Skin epidermis (tissue), 12 donors: ENCODE measurements around the gene C2orf42.
"Not testable (repeated sequence)": the region's sequence is repeated elsewhere in the genome, so short reads cannot be mapped to it uniquely, and the experiment has no call there.

Experiments used
- H3K27ac ChIP-seq, 21 experiments: fragments of 200-600 bp; sonication (generic) in 11 of 21; one replicate each; pipeline ENCODE4 v1.5.0; 2020; ENCODE audit warnings: mild to moderate bottlenecking in 3 of 21, inconsistent platforms in 2 of 21, moderate library complexity in 2 of 21
- H3K4me3 ChIP-seq, 7 experiments: fragments of 200-600 bp; sonication (generic) in 2 of 7; one replicate each; pipeline ENCODE4 v1.5.0; 2020; ENCODE audit warnings: inconsistent platforms in 2 of 7, mild to moderate bottlenecking in 2 of 7, moderate library complexity in 1 of 7

The C2orf42 gene

GRCh38 chr2:70190418-70191243, at the start of gene C2orf42:
Gene C2orf42 (minus strand): TSS chr2:70191019. CDS start chr2:70181985, 9,034 bp downstream.
- H3K4me3 ChIP-seq: peak within 1 kb of the TSS; percentile 51 to 77 (median 65)

DNA sequence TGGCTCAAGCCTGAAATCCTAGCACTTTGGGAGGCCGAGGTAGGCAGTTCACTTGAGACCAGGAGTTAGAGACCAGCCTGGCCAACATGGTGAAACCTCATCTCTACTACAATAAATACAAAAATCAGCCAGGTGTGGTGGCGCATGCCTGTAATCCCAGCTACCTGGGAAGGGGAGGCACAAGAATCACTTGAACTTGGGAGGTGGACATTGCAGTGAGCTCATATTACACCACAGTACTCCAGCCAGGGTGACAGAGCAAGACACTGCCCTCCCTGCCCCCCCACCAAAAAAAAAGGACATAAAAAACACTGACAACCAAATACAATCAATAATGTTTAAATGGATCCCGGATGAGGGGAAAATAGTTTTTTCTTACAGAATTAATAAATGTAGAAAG, 49.8 kb upstream of the C2orf42 start:
- H3K27ac ChIP-seq: no peak overlapping the region

More at GRCh38 chr2:70190418-70191243, at the start of gene C2orf42:
- H3K27ac ChIP-seq: peak within 1 kb of the TSS; percentile 89 to 100 (median 98)

DNA sequence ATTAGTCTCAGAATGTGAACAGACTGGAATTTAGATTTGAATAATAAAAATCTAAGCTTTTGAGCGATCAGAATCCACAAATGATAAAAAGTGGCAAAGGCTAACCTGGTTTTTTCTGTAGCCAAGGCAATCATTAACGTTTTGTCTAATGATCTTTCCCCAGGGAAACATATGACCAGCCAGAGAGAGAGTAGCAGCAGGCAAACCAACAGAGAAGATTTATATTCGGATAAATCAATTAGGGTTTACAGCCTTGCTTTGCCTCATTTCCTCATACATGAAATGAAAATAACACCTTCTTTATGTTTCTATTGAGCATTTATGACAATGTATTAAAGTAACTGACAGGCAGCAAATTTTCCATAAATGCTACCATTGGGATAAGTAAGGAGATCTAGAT, 43.1 kb upstream of the C2orf42 start:
- Histone ChIP-seq H3K27ac (no peak overlapping the region), H3K4me3 (no peak overlapping the region)

More for the DNA sequence above, 49.8 kb upstream of the C2orf42 start:
- no peak overlapping the region for H3K4me3 ChIP-seq

GRCh38 chr2:70226781-70227180, 36.0 kb upstream of the C2orf42 start:
- Histone ChIP-seq H3K4me3 (no peak overlapping the region), H3K27ac (no peak overlapping the region)

GRCh38 chr2:70223305-70223704, 32.5 kb upstream of the C2orf42 start:
- not testable (repeated sequence) for H3K27ac ChIP-seq, H3K4me3 ChIP-seq

GRCh38 chr2:70214953-70215549, 24.2 kb upstream of the C2orf42 start:
- Histone ChIP-seq H3K4me3 (no peak overlapping the region), H3K27ac (peak overlapping the region in 1 of 21 experiments; percentile 14)

- no peak overlapping the region for H3K4me3 ChIP-seq
- H3K27ac ChIP-seq: peak overlapping the region in 1 of 21 experiments; percentile 14
Measured at GRCh38 chr2:70214365-70214764, 23.5 kb upstream of the C2orf42 start.

DNA sequence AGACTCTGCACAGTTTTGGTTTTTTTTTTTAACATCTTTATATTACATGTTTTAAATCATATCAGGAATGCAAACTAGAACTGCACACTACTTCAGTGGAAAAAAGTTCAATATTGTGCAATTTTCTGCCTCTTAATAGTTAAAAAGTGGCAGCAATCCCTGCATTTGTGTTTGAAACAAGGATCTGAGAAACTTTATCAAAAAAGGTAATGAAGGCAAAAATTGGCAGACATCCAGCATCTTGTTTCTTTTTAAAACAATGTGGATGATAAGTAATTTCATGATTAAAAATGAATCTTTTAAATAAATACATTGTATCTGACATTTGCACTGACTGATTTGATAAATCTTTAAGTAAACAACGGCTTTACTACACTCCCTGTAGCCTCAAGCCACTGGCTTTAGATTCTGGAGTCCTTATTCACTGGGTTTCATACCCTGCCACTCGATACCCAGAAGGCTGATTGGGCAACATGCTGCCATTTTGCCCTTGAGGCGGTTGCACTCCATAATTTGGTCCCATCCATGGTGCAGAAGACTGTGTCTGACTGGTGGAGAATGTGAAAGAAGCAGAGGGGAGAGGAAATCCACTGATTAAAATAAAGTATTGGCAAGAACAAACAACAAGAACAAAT, 21.6 kb upstream of the C2orf42 start:
- Histone ChIP-seq H3K4me3 (no peak overlapping the region), H3K27ac (no peak overlapping the region)

- H3K27ac ChIP-seq: no peak overlapping the region
- no peak overlapping the region for H3K4me3 ChIP-seq
Measured at GRCh38 chr2:70211595-70211994, 20.8 kb upstream of the C2orf42 start.

- Histone ChIP-seq H3K4me3 (no peak overlapping the region), H3K27ac (no peak overlapping the region)
Measured at GRCh38 chr2:70204452-70204851, 13.6 kb upstream of the C2orf42 start.

- H3K27ac ChIP-seq: no peak overlapping the region
- H3K4me3 ChIP-seq: no peak overlapping the region
Measured at GRCh38 chr2:70203086-70203485, 12.3 kb upstream of the C2orf42 start.

GRCh38 chr2:70202236-70202806, 11.5 kb upstream of the C2orf42 start:
- H3K27ac ChIP-seq: peak overlapping the region in 4 of 21 experiments; percentile 6 to 63 (median 27)
- peak overlapping the region in 1 of 7 experiments; percentile 23 for H3K4me3 ChIP-seq

GRCh38 chr2:70201831-70202230, 11.0 kb upstream of the C2orf42 start:
- H3K4me3 ChIP-seq: peak overlapping the region in 1 of 7 experiments; percentile 23
- peak overlapping the region in 5 of 21 experiments; percentile 6 to 63 (median 31) for H3K27ac ChIP-seq

DNA sequence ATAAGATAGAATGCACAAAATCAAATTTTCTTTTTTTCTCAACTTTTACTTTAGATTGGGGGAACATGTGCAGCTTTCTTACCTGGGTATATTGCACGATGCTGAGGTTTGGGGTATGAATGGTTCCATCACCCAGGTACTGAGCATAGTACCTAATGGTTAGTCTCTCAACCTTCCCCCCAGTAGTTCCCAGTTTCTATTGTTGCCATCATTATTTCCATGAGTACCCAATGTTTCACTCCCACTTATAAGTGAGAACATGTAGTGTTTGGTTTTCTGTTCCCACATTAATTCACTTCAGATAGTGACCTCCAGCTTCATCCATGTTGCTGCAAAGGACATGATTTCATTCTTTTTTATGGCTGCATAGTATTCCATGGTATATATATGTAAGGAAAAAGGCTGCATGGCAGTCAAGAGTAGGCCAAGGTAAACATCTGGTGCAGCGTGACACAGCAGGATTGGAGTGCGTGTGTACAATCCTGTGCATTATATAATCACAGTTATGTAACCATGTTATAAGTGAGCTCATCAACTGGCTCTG, 10.5 kb upstream of the C2orf42 start:
- peak overlapping the region in 1 of 21 experiments; percentile 31 for H3K27ac ChIP-seq
- no peak overlapping the region for H3K4me3 ChIP-seq

GRCh38 chr2:70199320-70199864, 8.6 kb upstream of the C2orf42 start:
- no peak overlapping the region for H3K4me3 ChIP-seq

DNA sequence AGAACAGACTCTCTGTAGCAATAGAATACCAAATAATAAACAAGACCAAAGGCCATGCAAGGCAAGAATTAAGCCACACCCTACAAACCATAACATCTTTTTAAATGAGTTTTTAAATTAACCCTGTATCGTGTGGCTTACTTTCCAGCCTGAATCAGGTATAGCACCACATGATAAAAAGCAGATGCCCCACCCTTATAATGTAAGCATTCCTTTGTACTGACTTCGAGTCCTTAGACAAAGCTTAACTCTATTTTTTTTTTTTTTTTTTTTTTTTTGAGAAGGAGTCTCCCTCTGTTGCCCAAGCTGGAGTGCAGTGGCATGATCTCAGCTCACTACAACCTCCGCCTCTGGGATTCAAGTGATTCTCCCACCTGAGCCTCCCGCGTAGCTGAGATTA, 1.7 kb upstream of the C2orf42 start:
- no peak overlapping the region for H3K27ac ChIP-seq
- no peak overlapping the region for H3K4me3 ChIP-seq

More at GRCh38 chr2:70199320-70199864, 8.6 kb upstream of the C2orf42 start:
- H3K27ac ChIP-seq: no peak overlapping the region

- Histone ChIP-seq H3K27ac (peak overlapping the region in 20 of 21 experiments; percentile 91 to 100 (median 98)), H3K4me3 (peak overlapping the region; percentile 51 to 77 (median 65))
Measured at GRCh38 chr2:70191244-70191735, 471 bp upstream of the C2orf42 start.

- Histone ChIP-seq H3K4me3 (no peak overlapping the region), H3K27ac (no peak overlapping the region)
Measured at GRCh38 chr2:70188460-70188859, 2.4 kb downstream of the C2orf42 start.

DNA sequence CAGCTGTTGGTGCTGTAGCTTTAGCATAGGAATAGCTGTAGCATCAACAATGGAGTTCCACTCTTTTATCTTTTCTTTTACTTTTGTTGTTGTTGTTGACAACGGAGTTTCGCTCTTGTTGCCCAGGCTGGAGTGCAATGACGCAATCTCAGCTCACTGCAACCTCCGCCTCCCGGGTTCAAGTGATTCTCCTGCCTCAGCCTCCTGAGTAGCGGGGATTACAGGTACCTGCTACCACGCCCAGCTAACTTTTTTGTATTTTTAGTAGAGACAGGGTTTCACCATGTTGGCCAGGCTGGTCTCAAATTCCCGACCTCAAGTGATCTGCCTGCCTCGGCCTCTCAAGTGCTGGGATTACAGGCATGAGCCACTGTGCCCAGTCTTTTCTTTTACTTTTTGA, 3.6 kb downstream of the C2orf42 start:
- not testable (repeated sequence) for H3K27ac ChIP-seq

More for the DNA sequence above, 3.6 kb downstream of the C2orf42 start:
- not testable (repeated sequence) for H3K4me3 ChIP-seq
